ENCODE data around the gene LHFPL2. TPM values are rescaled to one million over a fixed set of nuclear protein-coding genes. Genes with fewer than 3 reads are reported as not detected.
A peak's percentile ranks its signal among the peaks of the same experiment; 100 is the strongest.

The LHFPL2 gene
- total and polyA plus RNA-seq, 9 of the 15 experiments (the other 6 are each of a cell fraction or from before 2014, with no cell fraction given): 1.0 to 6.6 (median 4.6) TPM

- TF ChIP-seq NEUROD1 (IDR thresholded peaks at IDR 0.05; ENCODE audit: borderline replicate concordance, low read depth, low read length, partially characterized antibody) (peak; percentile 79), MEF2D (tag; conservative IDR thresholded peaks at IDR 0.05; ENCODE audit: low read depth) (0 out of 2 replicates have a peak, but pooled peaks have one; percentile 2), CHD4 (IDR thresholded peaks at IDR 0.05; ENCODE audit: insufficient read depth, insufficient replicate concordance, low read depth, low read length, poor library complexity, severe bottlenecking) (no peak), NCOA2 (IDR thresholded peaks at IDR 0.05; ENCODE audit: partially characterized antibody in 2 of 2) (peak; percentile 72 to 84), MAFK (IDR thresholded peaks at IDR 0.05; ENCODE audit: low read length) (peak; percentile 23; the same call in 1 of the 2 replicates), CREB5 (CRISPR knock-in tag; IDR thresholded peaks at IDR 0.05) (no peak), SMC3 (conservative IDR thresholded peaks at IDR 0.05; ENCODE audit: insufficient read depth, low read depth, low read length) (no peak), CTCFL (IDR thresholded peaks at IDR 0.05; ENCODE audit: borderline replicate concordance, insufficient read depth, low read depth, low read length, poor library complexity, severe bottlenecking) (no peak), THAP7 (CRISPR knock-in tag; IDR thresholded peaks at IDR 0.05) (no peak), CXXC5 (CRISPR knock-in tag; IDR thresholded peaks at IDR 0.05) (peak; percentile 62; the same call in 1 of the 2 replicates), KDM1A (IDR thresholded peaks at IDR 0.05) (peak; percentile 99 to 100), ETV6 (IDR thresholded peaks at IDR 0.05; ENCODE audit: borderline replicate concordance in 1 of 2, low read depth in 2 of 2, low read length in 1 of 2) (peak in 1 of 2 experiments; percentile 44; a peak in 1 of 4 replicates), ETV6 (CRISPR knock-in tag; IDR thresholded peaks at IDR 0.05; ENCODE audit: borderline replicate concordance) (no peak), CREB1 (IDR thresholded peaks at IDR 0.05) (peak; percentile 52; the same call in 1 of the 2 replicates), CREB1 (CRISPR knock-in tag; IDR thresholded peaks at IDR 0.05) (no peak), PCBP2 (IDR thresholded peaks at IDR 0.05; ENCODE audit: low read depth, low read length, poor library complexity, severe bottlenecking) (no peak), RBM14 (IDR thresholded peaks at IDR 0.05; ENCODE audit: borderline replicate concordance, insufficient read depth, low read depth, low read length) (no peak), ZBED1 (IDR thresholded peaks at IDR 0.05) (peak; percentile 90; the same call in 1 of the 2 replicates), ZNF174 (CRISPR knock-in tag; IDR thresholded peaks at IDR 0.05) (no peak), ZNF655 (CRISPR knock-in tag; IDR thresholded peaks at IDR 0.05) (no peak), TSC22D4 (tag; IDR thresholded peaks at IDR 0.05) (no peak), ELK3 (CRISPR knock-in tag; IDR thresholded peaks at IDR 0.05) (no peak)
These were observed 60.7 kb downstream of the LHFPL2 start (continued) for GRCh38 chr5:78587775-78588291.

Measured in K562 (cell line).